ENCODE data around the gene SLMAP.
"Not testable (repeated sequence)": the region's sequence is repeated elsewhere in the genome, so short reads cannot be mapped to it uniquely, and the experiment has no call there.

SLMAP gene

GRCh38 chr3:57884436-57884835 is 128.3 kb downstream of the SLMAP start:
- H3K9ac ChIP-seq (ENCODE audit: low read length); H2BK15ac ChIP-seq (ENCODE audit: low read depth, poor library complexity, severe bottlenecking); H3K23ac ChIP-seq (ENCODE audit: low read length in 2 of 2); H3K9me3 ChIP-seq (ENCODE audit: control insufficient read depth, low read length); H3K18ac ChIP-seq (ENCODE audit: low read depth in 1 of 2, low read length in 2 of 2); H3K27me3 ChIP-seq (ENCODE audit: control insufficient read depth in 1 of 2, insufficient read depth in 1 of 2, low read length in 2 of 2); H4K8ac ChIP-seq (ENCODE audit: low read length); H3K79me1 ChIP-seq (replicated peaks; ENCODE audit: low read length, poor library complexity, severe bottlenecking); H2BK5ac ChIP-seq (ENCODE audit: low read depth, low read length, poor library complexity, severe bottlenecking); H3K4me1 ChIP-seq (ENCODE audit: control insufficient read depth, insufficient read depth, low read depth, low read length); H2AK5ac ChIP-seq (ENCODE audit: low read length, severe bottlenecking); H3K27ac ChIP-seq (ENCODE audit: low read length, poor library complexity, severe bottlenecking); H4K91ac ChIP-seq (ENCODE audit: low read length); H3K4me2 ChIP-seq (ENCODE audit: low read length, poor library complexity, severe bottlenecking); DNase-seq; H3K14ac ChIP-seq (ENCODE audit: low read length in 2 of 2); H2AFZ ChIP-seq (ENCODE audit: low read depth, low read length); H2BK120ac ChIP-seq (ENCODE audit: low read depth, low read length); H3K4me3 ChIP-seq (ENCODE audit: insufficient read depth in 1 of 2, low read depth in 1 of 2, low read length in 2 of 2); H3K4ac ChIP-seq (ENCODE audit: low read depth in 1 of 2, low read length in 2 of 2); H2BK12ac ChIP-seq (ENCODE audit: low read length in 2 of 2): not testable (repeated sequence)
- 98% methylated on average over 4 of the region's 5 CpGs for WGBS
- peaks cover 13 to 19% of the 10 kb centered on the region in 2 experiments for H3K36me3 ChIP-seq (ENCODE audit: control insufficient read depth in 1 of 2, insufficient read depth in 2 of 2, low read depth in 1 of 2, low read length in 2 of 2)

DNA sequence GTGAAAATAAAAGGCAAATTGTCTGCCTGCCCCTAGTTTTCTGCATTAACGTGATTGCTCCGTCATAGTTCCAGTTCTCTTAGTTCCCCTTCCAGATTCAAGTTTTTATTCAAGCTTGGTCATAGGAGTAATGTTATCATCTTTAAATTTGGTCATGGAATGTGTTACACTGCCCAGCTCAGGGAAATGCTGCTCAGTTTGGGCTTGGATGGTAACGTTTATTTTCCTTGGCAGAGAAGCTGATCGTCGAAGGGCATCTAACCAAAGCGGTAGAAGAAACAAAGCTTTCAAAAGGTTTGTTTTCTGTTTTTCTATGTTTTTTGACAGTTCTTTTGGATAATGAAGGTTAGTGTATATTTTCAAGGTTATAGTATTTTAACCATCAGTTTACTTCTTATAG is 133.7 kb downstream of the SLMAP start:
- H2AK5ac ChIP-seq (ENCODE audit: low read length, severe bottlenecking) = no peak overlapping the region
- H3K4me3 ChIP-seq (ENCODE audit: insufficient read depth in 1 of 2, low read depth in 1 of 2, low read length in 2 of 2) = no peak overlapping the region
- H4K91ac ChIP-seq (ENCODE audit: low read length) = no peak overlapping the region
- no peak overlapping the region for H3K23ac ChIP-seq (ENCODE audit: low read length in 2 of 2)
- H2BK120ac ChIP-seq (ENCODE audit: low read depth, low read length) = no peak overlapping the region
- peaks cover 2% of the 10 kb centered on the region for H3K79me1 ChIP-seq (replicated peaks; ENCODE audit: low read length, poor library complexity, severe bottlenecking)
- H2BK12ac ChIP-seq (ENCODE audit: low read length in 2 of 2) = no peak overlapping the region
- H2AFZ ChIP-seq (ENCODE audit: low read depth, low read length) = no peak overlapping the region
- H4K8ac ChIP-seq (ENCODE audit: low read length) = no peak overlapping the region
- H2BK5ac ChIP-seq (ENCODE audit: low read depth, low read length, poor library complexity, severe bottlenecking) = no peak overlapping the region
- H3K9me3 ChIP-seq (ENCODE audit: control insufficient read depth, low read length) = no peaks in the 10 kb centered on the region
- DNase-seq = no peak
- no peak overlapping the region for H3K4me2 ChIP-seq (ENCODE audit: low read length, poor library complexity, severe bottlenecking)
- H2BK15ac ChIP-seq (ENCODE audit: low read depth, poor library complexity, severe bottlenecking) = no peak overlapping the region
- no peak overlapping the region for H3K4ac ChIP-seq (ENCODE audit: low read depth in 1 of 2, low read length in 2 of 2)
- no peaks in the 10 kb centered on the region for H3K4me1 ChIP-seq (ENCODE audit: control insufficient read depth, insufficient read depth, low read depth, low read length)
- H3K14ac ChIP-seq (ENCODE audit: low read length in 2 of 2) = no peak overlapping the region
- no peak overlapping the region for H3K9ac ChIP-seq (ENCODE audit: low read length)
- no peak overlapping the region for H3K18ac ChIP-seq (ENCODE audit: low read depth in 1 of 2, low read length in 2 of 2)
- H3K36me3 ChIP-seq (ENCODE audit: control insufficient read depth in 1 of 2, insufficient read depth in 2 of 2, low read depth in 1 of 2, low read length in 2 of 2) = peaks cover 12 to 23% of the 10 kb centered on the region in 2 experiments
- no peak overlapping the region for H3K27ac ChIP-seq (ENCODE audit: low read length, poor library complexity, severe bottlenecking)
- 95% methylated on average over 6 of the region's 6 CpGs for WGBS
- H3K27me3 ChIP-seq (ENCODE audit: control insufficient read depth in 1 of 2, insufficient read depth in 1 of 2, low read length in 2 of 2) = no peaks in the 10 kb centered on the region

- no peak for DNase-seq
- H3K14ac ChIP-seq (ENCODE audit: low read length in 2 of 2) = no peak overlapping the region
- H2AK5ac ChIP-seq (ENCODE audit: low read length, severe bottlenecking) = no peak overlapping the region
- H2BK5ac ChIP-seq (ENCODE audit: low read depth, low read length, poor library complexity, severe bottlenecking) = no peak overlapping the region
- H3K4me2 ChIP-seq (ENCODE audit: low read length, poor library complexity, severe bottlenecking) = no peak overlapping the region
- no peak overlapping the region for H3K4me3 ChIP-seq (ENCODE audit: insufficient read depth in 1 of 2, low read depth in 1 of 2, low read length in 2 of 2)
- no peak overlapping the region for H3K27ac ChIP-seq (ENCODE audit: low read length, poor library complexity, severe bottlenecking)
- no peak overlapping the region for H3K23ac ChIP-seq (ENCODE audit: low read length in 2 of 2)
- no peak overlapping the region for H2BK15ac ChIP-seq (ENCODE audit: low read depth, poor library complexity, severe bottlenecking)
- H2AFZ ChIP-seq (ENCODE audit: low read depth, low read length) = no peak overlapping the region
- no peak overlapping the region for H2BK12ac ChIP-seq (ENCODE audit: low read length in 2 of 2)
- H3K9ac ChIP-seq (ENCODE audit: low read length) = no peak overlapping the region
- H4K91ac ChIP-seq (ENCODE audit: low read length) = no peak overlapping the region
- H3K36me3 ChIP-seq (ENCODE audit: control insufficient read depth in 1 of 2, insufficient read depth in 2 of 2, low read depth in 1 of 2, low read length in 2 of 2) = peaks cover 8 to 23% of the 10 kb centered on the region in 2 experiments
- no peaks in the 10 kb centered on the region for H3K4me1 ChIP-seq (ENCODE audit: control insufficient read depth, insufficient read depth, low read depth, low read length)
- no peaks in the 10 kb centered on the region for H3K27me3 ChIP-seq (ENCODE audit: control insufficient read depth in 1 of 2, insufficient read depth in 1 of 2, low read length in 2 of 2)
- H3K4ac ChIP-seq (ENCODE audit: low read depth in 1 of 2, low read length in 2 of 2) = no peak overlapping the region
- 100% methylated on average over 2 of the region's 2 CpGs for WGBS
- H3K79me1 ChIP-seq (replicated peaks; ENCODE audit: low read length, poor library complexity, severe bottlenecking) = peaks cover 2% of the 10 kb centered on the region
- no peak overlapping the region for H4K8ac ChIP-seq (ENCODE audit: low read length)
- H3K18ac ChIP-seq (ENCODE audit: low read depth in 1 of 2, low read length in 2 of 2) = no peak overlapping the region
- no peak overlapping the region for H2BK120ac ChIP-seq (ENCODE audit: low read depth, low read length)
- no peaks in the 10 kb centered on the region for H3K9me3 ChIP-seq (ENCODE audit: control insufficient read depth, low read length)
These were observed 134.8 kb downstream of the SLMAP start for GRCh38 chr3:57890874-57891273.

DNA sequence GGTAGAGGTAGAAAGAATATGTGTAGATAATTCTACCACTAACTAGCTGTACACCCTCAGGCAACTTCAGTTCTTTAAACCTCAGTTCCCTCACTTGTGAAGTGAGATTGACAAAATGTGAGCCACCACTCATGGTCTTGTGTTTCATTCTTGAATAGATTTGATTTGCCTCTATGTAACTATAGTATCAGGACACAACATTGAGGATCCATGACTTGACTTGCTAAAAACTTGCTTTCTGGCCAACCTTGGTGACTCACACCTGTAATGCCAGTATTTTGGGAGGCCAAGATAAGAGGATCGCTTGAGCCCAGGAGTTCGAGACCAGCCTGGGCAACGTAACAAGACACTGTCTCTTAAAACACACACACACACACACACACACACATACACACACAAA is 136.3 kb downstream of the SLMAP start:
- Histone ChIP-seq H3K23ac (ENCODE audit: low read length in 2 of 2) (no peak overlapping the region), H2BK12ac (ENCODE audit: low read length in 2 of 2) (no peak overlapping the region), H3K9ac (ENCODE audit: low read length) (no peak overlapping the region), H2BK120ac (ENCODE audit: low read depth, low read length) (no peak overlapping the region), H3K4me2 (ENCODE audit: low read length, poor library complexity, severe bottlenecking) (no peak overlapping the region), H2BK5ac (ENCODE audit: low read depth, low read length, poor library complexity, severe bottlenecking) (no peak overlapping the region), H3K14ac (ENCODE audit: low read length in 2 of 2) (no peak overlapping the region), H3K36me3 (ENCODE audit: control insufficient read depth in 1 of 2, insufficient read depth in 2 of 2, low read depth in 1 of 2, low read length in 2 of 2) (peaks cover 5 to 28% of the 10 kb centered on the region in 2 experiments), H3K4ac (ENCODE audit: low read depth in 1 of 2, low read length in 2 of 2) (no peak overlapping the region), H2BK15ac (ENCODE audit: low read depth, poor library complexity, severe bottlenecking) (no peak overlapping the region), H4K8ac (ENCODE audit: low read length) (no peak overlapping the region), H4K91ac (ENCODE audit: low read length) (no peak overlapping the region), H2AFZ (ENCODE audit: low read depth, low read length) (no peak overlapping the region), H3K79me1 (replicated peaks; ENCODE audit: low read length, poor library complexity, severe bottlenecking) (peaks cover 2% of the 10 kb centered on the region), H3K4me3 (ENCODE audit: insufficient read depth in 1 of 2, low read depth in 1 of 2, low read length in 2 of 2) (no peak overlapping the region), H3K27me3 (ENCODE audit: control insufficient read depth in 1 of 2, insufficient read depth in 1 of 2, low read length in 2 of 2) (no peaks in the 10 kb centered on the region), H3K4me1 (ENCODE audit: control insufficient read depth, insufficient read depth, low read depth, low read length) (no peaks in the 10 kb centered on the region), H3K9me3 (ENCODE audit: control insufficient read depth, low read length) (no peaks in the 10 kb centered on the region), H3K27ac (ENCODE audit: low read length, poor library complexity, severe bottlenecking) (no peak overlapping the region), H2AK5ac (ENCODE audit: low read length, severe bottlenecking) (no peak overlapping the region), H3K18ac (ENCODE audit: low read depth in 1 of 2, low read length in 2 of 2) (no peak overlapping the region)
- no peak for DNase-seq
- 100% methylated on average over 3 of the region's 3 CpGs for WGBS

Data from mesenchymal stem cell (in vitro differentiated cells and primary cell).